Muscle layer of colon (tissue), 2 donors: ENCODE results near the gene SH3D19.
"Not testable (repeated sequence)": the region's sequence is repeated elsewhere in the genome, so short reads cannot be mapped to it uniquely, and the experiment has no call there.

Source experiments
- H3K27ac ChIP-seq: one replicate; pipeline ENCODE4 v1.7.0; 2013; ENCODE audit warnings: low read depth, mild to moderate bottlenecking, low read length, moderate library complexity
- H3K27me3 ChIP-seq, 2 donors: one replicate each; pipeline ENCODE4 v1.7.0; 2013; ENCODE audit warnings: low read length in 2 of 2, mild to moderate bottlenecking in 2 of 2; ENCODE audit not compliant: insufficient read depth in 2 of 2, control insufficient read depth in 1 of 2
- H3K36me3 ChIP-seq: one replicate; pipeline ENCODE4 v1.7.0; 2013; ENCODE audit warnings: mild to moderate bottlenecking, low read length; ENCODE audit not compliant: insufficient read depth
- H3K4me1 ChIP-seq: one replicate; pipeline ENCODE4 v1.7.0; 2013; ENCODE audit warnings: mild to moderate bottlenecking, low read length; ENCODE audit not compliant: insufficient read depth
- H3K4me3 ChIP-seq, 2 donors: one replicate each; pipeline ENCODE4 v1.7.0; 2013; ENCODE audit warnings: low read length in 2 of 2, low read depth in 1 of 2, mild to moderate bottlenecking in 1 of 2, moderate library complexity in 1 of 2
- H3K9ac ChIP-seq: one replicate; pipeline ENCODE4 v1.7.0; 2013; ENCODE audit warnings: low read length
- H3K9me3 ChIP-seq: one replicate; pipeline ENCODE4 v1.7.0; 2013; ENCODE audit warnings: mild to moderate bottlenecking, low read length
- donor health status: abdominal sarcoma.
- donor health status: Adenocarcinoma of cecum.

SH3D19 gene

GRCh38 chr4:151139814-151140213, 185.6 kb downstream of the SH3D19 start:
- peaks cover 39% of the 10 kb centered on the region for H3K36me3 ChIP-seq
- no peaks in the 10 kb centered on the region for H3K27me3 ChIP-seq
- no peak overlapping the region for H3K27ac ChIP-seq
- no peaks in the 10 kb centered on the region for H3K9me3 ChIP-seq
- H3K4me1 ChIP-seq: no peaks in the 10 kb centered on the region
- no peak overlapping the region for H3K4me3 ChIP-seq
- H3K9ac ChIP-seq: no peak overlapping the region

GRCh38 chr4:151136048-151136447, 189.4 kb downstream of the SH3D19 start:
- peaks cover 33% of the 10 kb centered on the region for H3K36me3 ChIP-seq
- not testable (repeated sequence) for H3K27me3 ChIP-seq, H3K9ac ChIP-seq, H3K4me3 ChIP-seq, H3K4me1 ChIP-seq, H3K27ac ChIP-seq, H3K9me3 ChIP-seq

GRCh38 chr4:151133311-151133710, 192.1 kb downstream of the SH3D19 start:
- Histone ChIP-seq H3K9me3 (no peaks in the 10 kb centered on the region), H3K4me1 (no peaks in the 10 kb centered on the region), H3K36me3 (peaks cover 34% of the 10 kb centered on the region), H3K27me3 (no peaks in the 10 kb centered on the region), H3K27ac (no peak overlapping the region), H3K9ac (no peak overlapping the region), H3K4me3 (no peak overlapping the region)

- H3K27me3 ChIP-seq: no peaks in the 10 kb centered on the region
- peaks cover 43% of the 10 kb centered on the region for H3K36me3 ChIP-seq
- H3K4me3 ChIP-seq: no peak overlapping the region
- H3K27ac ChIP-seq: no peak overlapping the region
- H3K9me3 ChIP-seq: no peaks in the 10 kb centered on the region
- no peaks in the 10 kb centered on the region for H3K4me1 ChIP-seq
- H3K9ac ChIP-seq: no peak overlapping the region
Measured at GRCh38 chr4:151129796-151130195, 195.6 kb downstream of the SH3D19 start.

- H3K4me3 ChIP-seq: no peak overlapping the region
- no peak overlapping the region for H3K27ac ChIP-seq
- no peaks in the 10 kb centered on the region for H3K9me3 ChIP-seq
- H3K4me1 ChIP-seq: no peaks in the 10 kb centered on the region
- no peaks in the 10 kb centered on the region for H3K27me3 ChIP-seq
- peaks cover 22% of the 10 kb centered on the region for H3K36me3 ChIP-seq
- no peak overlapping the region for H3K9ac ChIP-seq
Measured at GRCh38 chr4:151117371-151117962, 207.9 kb downstream of the SH3D19 start.

- H3K27ac ChIP-seq: no peak overlapping the region
Measured at GRCh38 chr4:151114986-151115385, 210.4 kb downstream of the SH3D19 start.

GRCh38 chr4:151114338-151114737, 211.1 kb downstream of the SH3D19 start:
- Histone ChIP-seq H3K4me3 (no peak overlapping the region), H3K4me1 (no peaks in the 10 kb centered on the region), H3K36me3 (peaks cover 6% of the 10 kb centered on the region), H3K9me3 (no peaks in the 10 kb centered on the region), H3K27me3 (no peaks in the 10 kb centered on the region), H3K27ac (no peak overlapping the region), H3K9ac (no peak overlapping the region)

More at GRCh38 chr4:151114986-151115385, 210.4 kb downstream of the SH3D19 start:
- H3K4me1 ChIP-seq: no peaks in the 10 kb centered on the region
- H3K9me3 ChIP-seq: no peaks in the 10 kb centered on the region
- peaks cover 11% of the 10 kb centered on the region for H3K36me3 ChIP-seq
- no peak overlapping the region for H3K9ac ChIP-seq
- no peaks in the 10 kb centered on the region for H3K27me3 ChIP-seq
- H3K4me3 ChIP-seq: no peak overlapping the region

GRCh38 chr4:151110236-151110635, 215.2 kb downstream of the SH3D19 start:
- H3K27ac ChIP-seq: no peak overlapping the region
- H3K27me3 ChIP-seq: no peaks in the 10 kb centered on the region
- H3K4me1 ChIP-seq: no peaks in the 10 kb centered on the region
- peaks cover 21% of the 10 kb centered on the region for H3K36me3 ChIP-seq
- H3K9me3 ChIP-seq: no peaks in the 10 kb centered on the region
- no peak overlapping the region for H3K4me3 ChIP-seq
- H3K9ac ChIP-seq: no peak overlapping the region

- Histone ChIP-seq H3K4me3 (no peak overlapping the region), H3K9ac (no peak overlapping the region), H3K36me3 (peaks cover 35% of the 10 kb centered on the region), H3K9me3 (no peaks in the 10 kb centered on the region), H3K27me3 (no peaks in the 10 kb centered on the region), H3K27ac (no peak overlapping the region), H3K4me1 (no peaks in the 10 kb centered on the region)
Measured at GRCh38 chr4:151107063-151107462, 218.3 kb downstream of the SH3D19 start.

GRCh38 chr4:151105454-151106032, 219.9 kb downstream of the SH3D19 start:
- no peaks in the 10 kb centered on the region for H3K27me3 ChIP-seq
- H3K9me3 ChIP-seq: no peaks in the 10 kb centered on the region
- H3K36me3 ChIP-seq: peaks cover 44% of the 10 kb centered on the region
- H3K9ac ChIP-seq: no peak overlapping the region
- no peak overlapping the region for H3K27ac ChIP-seq
- H3K4me1 ChIP-seq: peaks cover 13% of the 10 kb centered on the region
- H3K4me3 ChIP-seq: no peak overlapping the region

GRCh38 chr4:151104621-151105020, 220.8 kb downstream of the SH3D19 start:
- H3K9me3 ChIP-seq: no peaks in the 10 kb centered on the region
- H3K4me3 ChIP-seq: no peak overlapping the region
- H3K36me3 ChIP-seq: peaks cover 46% of the 10 kb centered on the region
- no peak overlapping the region for H3K27ac ChIP-seq
- peaks cover 17% of the 10 kb centered on the region for H3K4me1 ChIP-seq
- no peaks in the 10 kb centered on the region for H3K27me3 ChIP-seq
- no peak overlapping the region for H3K9ac ChIP-seq

- H3K27me3 ChIP-seq: no peaks in the 10 kb centered on the region
- no peaks in the 10 kb centered on the region for H3K9me3 ChIP-seq
- no peak overlapping the region for H3K9ac ChIP-seq
- no peak overlapping the region for H3K27ac ChIP-seq
- peaks cover 46% of the 10 kb centered on the region for H3K36me3 ChIP-seq
- peaks cover 17% of the 10 kb centered on the region for H3K4me1 ChIP-seq
- H3K4me3 ChIP-seq: no peak overlapping the region
Measured at GRCh38 chr4:151103758-151104157, 221.6 kb downstream of the SH3D19 start.
